ENCODE data around the gene MEGF11. TPM values are rescaled to one million over a fixed set of nuclear protein-coding genes. Genes with fewer than 3 reads are reported as not detected.
A peak's percentile ranks its signal among the peaks of the same experiment; 100 is the strongest.

The MEGF11 gene
- total RNA-seq, 1 experiment from 2014 or later: 1.2 TPM

DNA sequence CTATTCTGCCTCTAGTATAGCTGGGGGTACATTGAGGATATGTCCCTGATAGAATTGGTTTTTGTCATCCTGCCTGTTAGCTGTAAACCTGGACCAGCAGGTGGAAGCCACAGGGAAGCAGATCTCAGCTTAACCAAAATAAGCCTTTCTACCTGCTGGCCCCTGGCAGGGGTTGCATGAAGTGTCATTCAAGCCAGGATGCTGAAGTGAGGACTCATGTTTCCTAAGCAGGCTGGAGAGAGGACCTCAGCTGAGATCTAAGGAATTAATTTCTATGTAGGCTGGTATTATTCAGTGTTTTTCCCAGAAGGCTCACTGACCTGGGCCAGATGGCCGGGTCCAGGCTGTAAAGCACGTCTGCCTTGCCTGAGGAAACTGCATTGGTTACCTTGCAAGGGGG lies 128.9 kb downstream of the MEGF11 start:
- Histone ChIP-seq H3K4ac (ENCODE audit: low read depth, low read length) (no peak overlapping the region), H2AK5ac (ENCODE audit: insufficient read length, low read length) (no peak overlapping the region), H2BK5ac (ENCODE audit: insufficient read length, low read length) (no peak overlapping the region), H3K79me2 (ENCODE audit: insufficient read depth, low read length) (no peaks in the 10 kb centered on the region), H4K8ac (replicated peaks; ENCODE audit: insufficient read length, low read depth, low read length) (no peak overlapping the region), H2BK15ac (ENCODE audit: low read depth, low read length) (no peak overlapping the region), H3K79me1 (ENCODE audit: insufficient read depth, low read depth, low read length, poor library complexity, severe bottlenecking) (no peaks in the 10 kb centered on the region), H3K23me2 (ENCODE audit: insufficient read length, low read depth, low read length, poor library complexity, severe bottlenecking) (no peaks in the 10 kb centered on the region), H2BK20ac (ENCODE audit: low read depth, low read length, poor library complexity, severe bottlenecking) (no peak overlapping the region), H4K20me1 (ENCODE audit: control insufficient read depth, insufficient read depth, insufficient read length) (no peaks in the 10 kb centered on the region), H3T11ph (ENCODE audit: low read length) (no peak overlapping the region), H2AFZ (ENCODE audit: low read length) (no peak overlapping the region), H3K23ac (ENCODE audit: insufficient read length, low read depth, low read length) (no peak overlapping the region), H4K5ac (ENCODE audit: insufficient read length, low read depth, low read length) (no peak overlapping the region), H3K9me3 (ENCODE audit: control insufficient read depth, low read depth, low read length) (no peaks in the 10 kb centered on the region), H3K27me3 (ENCODE audit: insufficient read depth, low read length) (no peaks in the 10 kb centered on the region), H2BK120ac (ENCODE audit: low read depth, low read length, poor library complexity, severe bottlenecking) (no peak overlapping the region), H2BK12ac (ENCODE audit: insufficient read length, low read depth, low read length) (no peak overlapping the region), H3K56ac (ENCODE audit: insufficient read length, low read depth, low read length) (no peak overlapping the region), H4K91ac (ENCODE audit: insufficient read length, low read depth, low read length) (no peak overlapping the region), H3K4me2 (ENCODE audit: insufficient read depth, insufficient read length, low read length) (no peak overlapping the region), H3K14ac (ENCODE audit: insufficient read depth, low read length) (no peak overlapping the region), H3K4me1 (ENCODE audit: insufficient read depth, low read length) (no peaks in the 10 kb centered on the region; the same call in 1 of the 2 replicates), H3K9ac (ENCODE audit: extremely low read depth, insufficient read length, low read length) (no peak overlapping the region), H3K27ac (ENCODE audit: insufficient read length, low read depth, low read length) (no peak overlapping the region), H3K18ac (ENCODE audit: insufficient read length, low read depth, low read length) (no peak overlapping the region)
- no peak overlapping the region for H3K4me3 Mint-ChIP-seq
- H3K4me1 Mint-ChIP-seq: peaks cover 34 to 53% of the 10 kb centered on the region in 2 experiments
- no peaks in the 10 kb centered on the region for H3K9me3 Mint-ChIP-seq
- H3K27ac Mint-ChIP-seq: no peak overlapping the region; a peak in 1 of 7 replicates
- peaks cover 6% of the 10 kb centered on the region for H3K27me3 Mint-ChIP-seq (ENCODE audit: low read depth)
- WGBS (ENCODE audit: extremely low coverage, insufficient read length, low lambda C conversion rate): no CpG with 5 or more reads among the region's 2 CpGs
- no peak for DNase-seq
- no peaks in the 10 kb centered on the region for H3K36me3 Mint-ChIP-seq (ENCODE audit: insufficient read depth in 1 of 3, low read depth in 3 of 3)
- TF ChIP-seq, protein P1, sequence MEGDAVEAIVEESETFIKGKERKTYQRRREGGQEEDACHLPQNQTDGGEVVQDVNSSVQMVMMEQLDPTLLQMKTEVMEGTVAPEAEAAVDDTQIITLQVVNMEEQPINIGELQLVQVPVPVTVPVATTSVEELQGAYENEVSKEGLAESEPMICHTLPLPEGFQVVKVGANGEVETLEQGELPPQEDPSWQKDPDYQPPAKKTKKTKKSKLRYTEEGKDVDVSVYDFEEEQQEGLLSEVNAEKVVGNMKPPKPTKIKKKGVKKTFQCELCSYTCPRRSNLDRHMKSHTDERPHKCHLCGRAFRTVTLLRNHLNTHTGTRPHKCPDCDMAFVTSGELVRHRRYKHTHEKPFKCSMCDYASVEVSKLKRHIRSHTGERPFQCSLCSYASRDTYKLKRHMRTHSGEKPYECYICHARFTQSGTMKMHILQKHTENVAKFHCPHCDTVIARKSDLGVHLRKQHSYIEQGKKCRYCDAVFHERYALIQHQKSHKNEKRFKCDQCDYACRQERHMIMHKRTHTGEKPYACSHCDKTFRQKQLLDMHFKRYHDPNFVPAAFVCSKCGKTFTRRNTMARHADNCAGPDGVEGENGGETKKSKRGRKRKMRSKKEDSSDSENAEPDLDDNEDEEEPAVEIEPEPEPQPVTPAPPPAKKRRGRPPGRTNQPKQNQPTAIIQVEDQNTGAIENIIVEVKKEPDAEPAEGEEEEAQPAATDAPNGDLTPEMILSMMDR (conservative IDR thresholded peaks at IDR 0.05): 0 out of 3 replicates have a peak, but pooled peaks have one; percentile 10
